ENCODE results near the gene ARPP21. TPM values are rescaled to one million over a fixed set of nuclear protein-coding genes. Genes with fewer than 3 reads are reported as not detected.

Gene ARPP21
- 15.0 TPM for total RNA-seq

DNA sequence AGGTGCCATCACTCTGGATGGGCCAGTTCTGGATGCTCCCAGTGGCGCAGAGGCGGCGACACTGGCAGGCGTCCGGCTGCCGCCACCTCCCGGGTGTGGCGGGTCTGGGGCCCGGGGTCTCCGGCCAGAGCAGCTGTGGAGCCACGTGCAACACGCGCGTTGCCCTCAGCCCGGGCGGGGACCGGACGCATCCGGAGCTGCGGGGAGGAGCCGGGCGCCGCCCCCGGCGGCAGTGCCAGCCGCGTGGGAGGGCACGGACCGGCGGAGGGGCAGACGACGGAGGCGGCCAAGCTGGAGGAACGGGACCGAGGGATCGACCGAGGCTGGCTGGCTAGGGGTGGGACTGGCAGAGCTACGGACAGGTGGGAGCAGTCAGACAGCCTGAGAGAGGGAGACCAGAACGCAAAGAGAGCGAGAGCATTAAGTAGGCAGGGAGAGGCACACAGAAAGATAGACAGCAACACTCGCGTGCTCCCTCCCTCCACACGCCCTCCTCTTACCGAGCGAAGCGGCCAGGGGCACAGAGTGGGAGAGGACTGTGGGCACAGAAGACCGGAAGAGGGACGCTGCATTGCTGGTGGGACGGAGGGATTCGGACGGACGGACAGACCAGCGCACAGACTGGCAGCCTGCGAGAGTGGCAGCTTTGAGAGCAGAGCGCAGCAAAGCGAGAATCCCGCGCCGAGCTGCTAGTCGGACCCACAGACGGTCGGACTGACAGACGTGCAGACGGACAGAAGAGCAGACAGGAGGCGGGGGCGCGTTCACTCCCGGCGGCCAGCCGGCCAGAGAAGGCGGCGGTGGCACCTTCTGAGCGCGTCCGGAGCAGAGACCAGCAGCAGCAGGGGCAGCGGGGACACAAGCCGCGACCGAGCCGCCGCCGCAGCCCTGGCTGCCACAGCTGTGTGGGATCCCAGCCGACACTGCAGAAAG lies at the start of gene ARPP21:
ARPP21 (plus strand) TSS at position 272 of the 933 bp plus-strand sequence. CDS start 42,227 bp downstream, outside the sequence.

Small RNA genes lying within 50 kb of the gene (small RNA-seq; reads per million reads assigned to genes)
- 3.6 reads per million, percentile 92 among the genes with 10 or more reads in this experiment for gene MIR128-2 (ENCODE audit: low replicate concordance)

Measured in metanephros (tissue), 2 donors.